ENCODE results near the gene CMSS1. TPM values are rescaled to one million over a fixed set of nuclear protein-coding genes. Genes with fewer than 3 reads are reported as not detected.
A peak's percentile ranks its signal among the peaks of the same experiment; 100 is the strongest.

The CMSS1 gene
- total and polyA plus RNA-seq, 9 donors: 14.5 to 54.0 (median 24.9) TPM

GRCh38 chr3:99789011-99789721 lies 28.5 kb upstream of the CMSS1 start:
- Histone ChIP-seq H3K4me3 (no peak overlapping the region), H3K27me3 (no peaks in the 10 kb centered on the region), H3K36me3 (no peaks in the 10 kb centered on the region), H3K27ac (no peak overlapping the region), H3K4me1 (ENCODE audit: insufficient read depth) (no peaks in the 10 kb centered on the region), H3K9me3 (no peaks in the 10 kb centered on the region)
- 11 to 12% (median 12%) methylated on average over 3 of the region's 3 CpGs for WGBS, 3 donors
- no peak for TF ChIP-seq EP300 (IDR thresholded peaks at IDR 0.05)
- peak in 1 of 3 donors; percentile 42 for TF ChIP-seq CTCF (IDR thresholded peaks at IDR 0.05)
- intact Hi-C loops (cut with DNase I): no loop called here
- DNase-seq: peak in 3 of 5 donors; percentile 20 to 30 (median 27)

GRCh38 chr3:99794485-99794884 lies 23.2 kb upstream of the CMSS1 start:
- Histone ChIP-seq H3K36me3 (no peaks in the 10 kb centered on the region), H3K4me1 (ENCODE audit: insufficient read depth) (no peaks in the 10 kb centered on the region), H3K27ac (no peak overlapping the region), H3K9me3 (no peaks in the 10 kb centered on the region), H3K27me3 (no peaks in the 10 kb centered on the region), H3K4me3 (no peak overlapping the region)
- WGBS, 3 donors: 90 to 95% (median 93%) methylated on average over 3 to 8 of the region's 8 CpGs
- TF ChIP-seq EP300 (IDR thresholded peaks at IDR 0.05) (no peak), CTCF (IDR thresholded peaks at IDR 0.05) (no peak), POLR2A (IDR thresholded peaks at IDR 0.05) (no peak)
- intact Hi-C loops (cut with DNase I): no loop called here
- no peak for DNase-seq

- no peaks in the 10 kb centered on the region for H3K4me1 ChIP-seq (ENCODE audit: insufficient read depth)
- no peaks in the 10 kb centered on the region for H3K9me3 ChIP-seq
- no peaks in the 10 kb centered on the region for H3K27me3 ChIP-seq
- no peak overlapping the region for H3K27ac ChIP-seq
- H3K36me3 ChIP-seq: no peaks in the 10 kb centered on the region
- no peak for DNase-seq
- intact Hi-C loops (cut with DNase I): no loop called here
- TF ChIP-seq POLR2A (IDR thresholded peaks at IDR 0.05) (no peak), CTCF (IDR thresholded peaks at IDR 0.05) (no peak), EP300 (IDR thresholded peaks at IDR 0.05) (no peak)
- H3K4me3 ChIP-seq: no peak overlapping the region
- WGBS, 3 donors: 91 to 94% (median 93%) methylated on average over 15 of the region's 15 CpGs
Measured at GRCh38 chr3:99795573-99795972, 22.1 kb upstream of the CMSS1 start.

GRCh38 chr3:99799422-99799821 lies 18.2 kb upstream of the CMSS1 start:
- DNase-seq: no peak
- TF ChIP-seq POLR2A (IDR thresholded peaks at IDR 0.05) (no peak), CTCF (IDR thresholded peaks at IDR 0.05) (no peak), EP300 (IDR thresholded peaks at IDR 0.05) (no peak)
- H3K9me3 ChIP-seq: no peaks in the 10 kb centered on the region
- H3K36me3 ChIP-seq: no peaks in the 10 kb centered on the region
- no peak overlapping the region for H3K27ac ChIP-seq
- no peaks in the 10 kb centered on the region for H3K4me1 ChIP-seq (ENCODE audit: insufficient read depth)
- no peak overlapping the region for H3K4me3 ChIP-seq
- 86 to 93% (median 89%) methylated on average over 4 of the region's 4 CpGs for WGBS, 3 donors
- intact Hi-C loops (cut with DNase I): no loop called here
- H3K27me3 ChIP-seq: no peaks in the 10 kb centered on the region
